Dendritic cell treated with granulocyte-macrophage colony-stimulating factor and Interleukin-4, amounts not matched to agents 40 ng/mL and 50 ng/mL, for 4 days (primary cell): ENCODE data around the gene FNDC3B.
A peak's percentile ranks its signal among the peaks of the same experiment; 100 is the strongest.

Experiments used
- H3K27ac Mint-ChIP-seq: one replicate; pipeline ENCODE4 v1.8.0; 2022; ENCODE audit warnings: mild to moderate bottlenecking, mixed read lengths
- H3K27me3 Mint-ChIP-seq: one replicate; pipeline ENCODE4 v1.8.0; 2022; ENCODE audit warnings: mild to moderate bottlenecking, mixed read lengths
- H3K36me3 Mint-ChIP-seq: one replicate; pipeline ENCODE4 v1.8.0; 2022; ENCODE audit warnings: low read depth, mixed read lengths
- H3K4me1 Mint-ChIP-seq: one replicate; pipeline ENCODE4 v1.8.0; 2022; ENCODE audit warnings: low read depth, mixed read lengths
- H3K4me3 Mint-ChIP-seq: one replicate; pipeline ENCODE4 v1.8.0; 2022; ENCODE audit warnings: mild to moderate bottlenecking, moderate library complexity, mixed read lengths
- H3K9me3 Mint-ChIP-seq: one replicate; pipeline ENCODE4 v1.8.0; 2022; ENCODE audit warnings: mixed read lengths
- intact Hi-C: fragments of 100-400 bp; cut with micrococcal nuclease; formaldehyde crosslinking; loops from one replicate; pipeline ENCODE4 v1.15.0; 2022

Gene FNDC3B

DNA sequence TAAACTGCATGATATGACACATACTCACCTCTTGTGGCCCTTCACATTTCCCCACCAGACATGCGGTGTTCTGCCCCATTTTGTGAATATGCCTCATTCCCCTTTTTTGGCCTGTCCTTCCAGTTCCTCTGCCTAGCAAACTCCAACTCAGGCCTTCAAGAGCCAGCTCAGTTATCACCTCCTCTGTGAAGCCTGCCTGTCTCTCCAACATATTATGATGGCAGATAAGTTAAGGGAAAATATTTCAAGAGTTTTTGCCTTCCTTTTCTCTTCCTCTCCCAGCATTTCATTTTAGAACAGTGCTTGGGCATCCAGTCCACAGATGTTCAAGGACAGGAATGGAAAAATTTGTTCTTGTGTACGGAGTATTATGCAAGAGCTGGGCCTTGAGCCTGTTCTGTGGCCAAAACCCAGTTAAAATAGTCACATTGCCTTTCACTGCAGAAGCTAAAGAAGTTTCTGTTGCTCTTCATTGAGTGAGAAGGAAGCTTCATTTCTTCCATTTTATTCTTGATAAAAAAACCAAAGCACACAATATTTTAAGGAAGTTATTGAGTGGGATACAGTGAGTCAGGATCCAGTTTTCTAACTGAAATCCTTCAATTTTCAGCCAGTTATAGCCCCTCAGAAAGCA lies 216.8 kb downstream of the FNDC3B start:
- peak overlapping the region; percentile 77 for H3K27ac Mint-ChIP-seq

DNA sequence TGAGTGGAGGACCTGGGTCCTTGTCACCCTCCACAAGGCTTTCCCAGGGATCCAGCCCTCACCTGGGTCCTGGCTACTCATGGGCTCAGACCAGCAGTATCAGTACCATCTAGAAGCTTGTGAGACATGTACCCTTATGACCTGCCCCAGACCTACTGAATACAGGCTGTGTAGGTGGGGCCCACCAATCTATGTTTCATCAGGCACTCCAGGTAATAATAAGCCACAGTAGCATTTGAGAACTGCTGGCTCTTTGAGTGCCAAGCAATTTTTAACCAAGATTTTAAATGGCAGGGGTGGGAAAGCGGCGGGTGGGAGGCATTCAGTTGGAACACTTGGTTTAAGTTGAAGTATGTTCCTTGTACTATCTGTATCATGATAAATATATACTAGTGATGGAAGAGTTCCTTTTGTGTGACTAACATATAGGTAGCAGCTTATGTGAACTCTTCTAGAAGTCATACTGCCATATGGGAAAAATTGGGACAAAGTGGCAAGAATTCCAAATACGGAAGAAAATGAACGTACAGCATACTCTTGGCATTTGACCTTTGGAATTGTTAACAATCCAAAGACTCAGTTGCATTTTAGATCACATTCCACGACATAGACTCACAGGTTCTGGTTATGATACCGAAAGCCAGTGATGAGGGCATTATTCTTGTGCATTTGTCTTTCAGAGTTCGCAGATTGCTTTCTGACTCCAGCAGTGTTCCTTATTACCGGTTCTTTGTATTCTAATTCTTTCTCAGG lies 218.4 kb downstream of the FNDC3B start:
- peaks cover 56% of the 10 kb centered on the region for H3K4me1 Mint-ChIP-seq
- no peak overlapping the region for H3K4me3 Mint-ChIP-seq
- H3K27ac Mint-ChIP-seq, result peak overlapping the region; percentile 44
- peaks cover 73% of the 10 kb centered on the region for H3K36me3 Mint-ChIP-seq
- H3K9me3 Mint-ChIP-seq, result no peaks in the 10 kb centered on the region
- no peaks in the 10 kb centered on the region for H3K27me3 Mint-ChIP-seq
- intact Hi-C loops, result no loop called here

More for the DNA sequence above, 216.8 kb downstream of the FNDC3B start:
- Mint-ChIP-seq H3K27me3 (no peaks in the 10 kb centered on the region), H3K4me1 (peaks cover 46% of the 10 kb centered on the region), H3K9me3 (no peaks in the 10 kb centered on the region), H3K4me3 (no peak overlapping the region), H3K36me3 (peaks cover 83% of the 10 kb centered on the region)
- intact Hi-C loops, result no loop called here

DNA sequence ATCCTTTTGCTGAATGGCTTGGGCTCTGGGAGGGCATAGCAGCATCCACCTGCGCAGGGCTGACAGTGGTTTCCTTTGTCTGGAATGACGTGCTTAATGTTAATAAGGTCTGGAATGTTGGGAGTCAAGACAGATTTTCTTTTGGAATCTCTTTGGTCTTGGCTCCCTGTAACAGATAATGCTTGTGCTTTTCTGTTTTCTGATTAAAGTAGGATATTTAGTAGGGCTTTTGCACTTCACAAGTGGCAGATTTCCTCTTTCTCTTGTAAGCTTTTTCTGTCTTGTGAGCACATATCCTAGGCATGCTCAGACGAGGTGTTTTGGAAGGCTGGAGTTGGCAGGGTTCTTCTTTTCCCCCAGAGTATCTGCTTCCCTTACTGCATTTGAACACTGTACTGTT lies 219.2 kb downstream of the FNDC3B start:
- peak overlapping the region; percentile 44 for H3K27ac Mint-ChIP-seq
- H3K9me3 Mint-ChIP-seq, result no peaks in the 10 kb centered on the region
- intact Hi-C loops, result no loop called here
- H3K4me1 Mint-ChIP-seq, result peaks cover 56% of the 10 kb centered on the region
- H3K27me3 Mint-ChIP-seq, result no peaks in the 10 kb centered on the region
- H3K4me3 Mint-ChIP-seq, result no peak overlapping the region
- peaks cover 67% of the 10 kb centered on the region for H3K36me3 Mint-ChIP-seq

DNA sequence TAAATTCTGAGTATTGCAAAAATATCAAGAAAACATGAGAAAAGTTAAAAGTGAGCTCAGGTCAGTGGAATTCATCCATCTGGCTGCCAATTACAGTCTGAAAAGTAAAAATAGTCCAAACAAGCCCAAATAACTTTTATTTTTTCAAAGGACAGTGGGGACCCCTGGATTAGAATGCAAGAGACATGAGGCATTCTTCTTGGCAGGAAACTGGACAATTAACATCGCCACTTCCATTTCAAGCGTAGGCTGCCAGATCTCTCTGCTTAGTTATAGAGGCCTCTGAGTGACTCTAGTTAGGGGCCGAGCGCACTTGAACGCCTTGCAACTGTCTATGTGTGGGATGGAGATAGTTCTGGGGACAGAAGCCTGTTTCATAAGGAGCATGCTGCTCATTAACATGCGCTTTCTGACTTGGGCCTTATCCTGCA lies 219.7 kb downstream of the FNDC3B start:
- peak overlapping the region; percentile 44 for H3K27ac Mint-ChIP-seq

DNA sequence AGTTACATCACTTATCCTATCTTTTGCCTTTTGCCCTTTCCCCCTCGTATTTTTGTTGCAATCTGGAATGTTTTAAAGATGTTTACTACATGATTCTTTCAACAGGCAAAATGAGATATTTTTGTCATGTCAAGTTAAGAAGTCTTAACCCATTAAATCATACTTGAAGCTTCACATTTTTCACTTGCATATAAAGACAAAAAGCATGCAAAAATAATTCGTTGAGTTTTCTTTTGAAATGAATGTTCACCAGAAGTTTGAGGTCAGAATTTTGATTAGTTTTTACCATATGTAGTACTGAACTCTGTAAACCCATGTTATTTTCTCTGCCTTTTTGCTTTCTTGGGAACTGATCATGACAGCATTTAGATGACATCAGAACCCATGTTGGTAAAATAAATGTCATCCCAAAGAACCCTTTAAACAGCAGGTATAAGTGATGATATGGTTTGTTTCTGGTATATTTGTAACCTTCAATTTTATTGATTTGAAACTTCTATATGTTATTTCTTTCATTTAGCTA lies 220.4 kb downstream of the FNDC3B start:
- Mint-ChIP-seq H3K27ac (no peak overlapping the region), H3K36me3 (peaks cover 68% of the 10 kb centered on the region), H3K27me3 (no peaks in the 10 kb centered on the region), H3K4me3 (no peak overlapping the region), H3K4me1 (peaks cover 49% of the 10 kb centered on the region), H3K9me3 (no peaks in the 10 kb centered on the region)
- intact Hi-C loops, result no loop called here

More for the DNA sequence above, 219.7 kb downstream of the FNDC3B start:
- Mint-ChIP-seq H3K9me3 (no peaks in the 10 kb centered on the region), H3K4me3 (no peak overlapping the region), H3K27me3 (no peaks in the 10 kb centered on the region), H3K4me1 (peaks cover 56% of the 10 kb centered on the region), H3K36me3 (peaks cover 68% of the 10 kb centered on the region)
- intact Hi-C loops, result no loop called here

DNA sequence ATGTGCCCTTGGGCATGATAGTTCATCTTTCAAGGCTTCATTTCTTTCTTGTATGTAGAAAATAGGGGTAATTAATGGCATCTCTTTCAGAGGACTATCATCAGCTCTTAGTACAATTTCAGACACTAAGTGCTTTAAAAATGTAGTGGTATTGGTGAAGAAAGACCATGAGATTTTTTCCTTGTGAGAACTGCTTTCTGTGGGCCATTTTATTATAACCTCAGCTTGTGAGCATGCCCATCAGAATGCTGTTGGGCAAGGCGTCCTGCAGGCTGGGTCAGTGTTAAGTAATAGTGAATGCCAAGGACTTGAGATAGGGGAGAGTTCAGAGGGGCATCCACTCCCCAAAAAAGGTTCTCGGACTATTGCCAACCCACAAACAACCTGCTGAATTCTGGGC lies 221.0 kb downstream of the FNDC3B start:
- H3K27me3 Mint-ChIP-seq, result no peaks in the 10 kb centered on the region
- H3K4me3 Mint-ChIP-seq, result no peak overlapping the region
- intact Hi-C loops, result no loop called here
- peaks cover 43% of the 10 kb centered on the region for H3K4me1 Mint-ChIP-seq
- H3K27ac Mint-ChIP-seq, result peak overlapping the region; percentile 39
- H3K36me3 Mint-ChIP-seq, result peaks cover 67% of the 10 kb centered on the region
- H3K9me3 Mint-ChIP-seq, result no peaks in the 10 kb centered on the region

DNA sequence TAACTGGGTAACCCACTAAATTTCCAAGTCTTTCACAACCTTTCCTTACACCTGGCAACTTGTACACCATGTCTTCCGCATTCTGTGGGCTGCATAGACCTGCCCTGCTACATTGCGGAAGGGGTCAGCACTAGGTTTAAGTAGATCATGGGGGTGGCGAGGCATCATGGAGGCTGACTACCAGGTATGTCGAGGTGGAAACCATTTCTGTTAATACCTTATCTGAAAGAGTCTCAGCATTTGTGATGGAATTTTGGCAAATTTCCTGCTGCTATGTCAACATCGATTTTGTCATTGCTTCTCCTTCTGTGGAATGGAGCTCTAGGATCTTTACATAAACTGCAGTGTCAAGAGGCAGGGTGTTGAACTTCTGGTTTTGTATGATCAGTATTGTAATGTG lies 221.7 kb downstream of the FNDC3B start:
- no peaks in the 10 kb centered on the region for H3K9me3 Mint-ChIP-seq
- peak overlapping the region; percentile 39 for H3K27ac Mint-ChIP-seq
- peaks cover 36% of the 10 kb centered on the region for H3K4me1 Mint-ChIP-seq
- no peaks in the 10 kb centered on the region for H3K27me3 Mint-ChIP-seq
- H3K36me3 Mint-ChIP-seq, result peaks cover 67% of the 10 kb centered on the region
- intact Hi-C loops, result no loop called here
- no peak overlapping the region for H3K4me3 Mint-ChIP-seq

DNA sequence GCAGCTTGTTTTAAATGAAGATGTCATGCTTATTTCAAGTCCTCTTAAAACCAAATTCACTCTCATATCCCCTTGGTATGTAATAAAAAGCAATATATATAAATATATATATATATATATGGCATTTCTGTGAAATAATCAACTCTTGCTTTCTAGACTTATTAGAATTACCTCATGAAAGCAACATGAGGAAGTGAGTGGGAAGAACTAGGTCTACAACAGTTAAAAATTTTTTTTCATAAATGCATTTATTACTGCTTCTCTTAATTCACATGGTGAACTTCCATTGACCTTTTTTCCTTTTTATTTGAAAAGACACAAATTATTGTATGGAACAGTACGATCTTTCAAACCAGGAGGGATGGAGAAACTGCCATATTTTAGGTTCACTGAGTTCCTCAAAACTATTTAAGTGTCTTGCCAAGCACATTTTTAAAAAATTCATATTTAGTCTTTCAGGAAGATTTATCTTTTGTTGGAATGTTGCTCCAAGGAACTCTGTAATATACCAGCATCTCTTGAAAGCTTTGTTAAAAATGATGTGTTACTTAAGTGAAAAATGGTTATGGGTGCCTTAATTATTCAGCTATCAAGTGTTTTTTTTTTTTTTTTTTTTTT lies 223.7 kb downstream of the FNDC3B start:
- no peaks in the 10 kb centered on the region for H3K9me3 Mint-ChIP-seq
- intact Hi-C loops, result no loop called here
- no peak overlapping the region for H3K27ac Mint-ChIP-seq
- no peaks in the 10 kb centered on the region for H3K27me3 Mint-ChIP-seq
- peaks cover 28% of the 10 kb centered on the region for H3K4me1 Mint-ChIP-seq
- peaks cover 65% of the 10 kb centered on the region for H3K36me3 Mint-ChIP-seq
- H3K4me3 Mint-ChIP-seq, result no peak overlapping the region

DNA sequence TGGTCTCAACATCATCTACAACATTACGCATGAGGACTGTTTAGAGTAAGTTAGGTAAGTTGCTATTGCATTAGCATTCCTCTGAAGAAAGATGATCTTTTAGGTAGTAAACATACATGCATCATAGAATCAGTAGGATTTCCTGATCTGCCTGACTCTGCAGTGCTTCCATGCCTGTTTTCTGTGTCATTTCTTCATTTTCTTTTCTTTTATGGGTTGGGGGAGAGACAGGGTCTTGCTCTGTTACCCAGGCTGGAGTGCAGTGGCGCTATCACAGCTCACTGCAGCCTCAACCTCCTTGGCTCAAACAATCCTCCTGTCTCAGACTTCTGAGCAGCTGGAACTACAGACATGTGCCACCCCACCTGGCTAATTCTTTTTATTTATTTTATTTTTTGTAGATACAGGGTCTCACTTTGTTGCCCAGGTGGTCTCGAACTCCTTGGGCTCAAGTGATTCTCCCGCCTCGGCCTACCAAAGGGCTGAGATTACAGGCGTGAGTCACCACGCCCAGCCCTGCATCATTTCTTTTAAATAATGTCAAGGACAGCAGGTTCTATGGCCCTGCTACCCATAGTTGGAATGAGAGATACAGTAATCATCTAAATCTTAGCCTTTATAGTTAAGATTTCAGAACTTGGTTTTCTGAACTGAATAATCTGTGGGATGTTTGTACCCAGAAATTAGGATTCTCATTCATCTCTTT lies 224.6 kb downstream of the FNDC3B start:
- Mint-ChIP-seq H3K36me3 (peaks cover 63% of the 10 kb centered on the region), H3K4me1 (peaks cover 20% of the 10 kb centered on the region), H3K9me3 (no peaks in the 10 kb centered on the region), H3K27ac (no peak overlapping the region), H3K4me3 (no peak overlapping the region), H3K27me3 (no peaks in the 10 kb centered on the region)
- intact Hi-C loops, result no loop called here

DNA sequence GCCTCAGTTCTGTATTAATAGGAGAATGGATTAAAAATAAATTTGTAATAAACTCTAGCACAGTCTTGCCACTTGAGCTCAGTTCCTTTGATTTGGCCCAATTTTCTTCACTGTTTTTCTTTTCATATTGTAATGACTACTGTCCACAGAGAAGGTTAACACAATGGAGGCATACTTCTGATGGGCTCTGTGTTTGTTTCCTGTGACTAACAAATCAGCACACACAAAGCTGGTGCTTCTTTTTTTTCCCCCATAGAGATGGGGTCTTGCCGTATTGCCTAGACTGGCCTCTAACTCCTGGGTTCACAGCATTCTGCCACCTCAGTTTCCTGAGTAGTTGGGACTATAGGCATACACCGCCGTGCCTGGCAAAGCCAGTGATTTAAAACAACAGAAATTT lies 226.7 kb downstream of the FNDC3B start:
- no peaks in the 10 kb centered on the region for H3K27me3 Mint-ChIP-seq

DNA sequence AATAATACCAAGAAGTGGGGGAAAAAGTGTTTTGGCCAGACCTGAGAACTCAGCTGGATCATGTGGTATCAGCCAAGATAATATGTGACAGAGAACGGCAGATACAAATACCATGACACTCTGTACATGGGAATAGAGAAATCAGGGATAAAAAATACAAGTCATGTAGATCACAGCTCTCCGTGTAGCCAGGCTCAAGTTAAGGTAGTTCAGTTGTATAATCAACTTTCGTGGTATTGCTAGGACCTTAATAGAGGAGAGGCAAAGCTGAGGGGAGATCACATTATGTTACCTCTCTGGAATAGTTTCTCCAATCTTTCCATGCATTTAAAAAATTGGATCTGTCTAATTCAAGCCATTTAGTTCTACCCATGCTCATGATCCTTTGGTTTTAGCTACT lies 229.0 kb downstream of the FNDC3B start:
- H3K4me3 Mint-ChIP-seq, result no peak overlapping the region

More for the DNA sequence above, 226.7 kb downstream of the FNDC3B start:
- Mint-ChIP-seq H3K9me3 (no peaks in the 10 kb centered on the region), H3K36me3 (peaks cover 73% of the 10 kb centered on the region), H3K4me3 (no peak overlapping the region), H3K27ac (no peak overlapping the region), H3K4me1 (peaks cover 19% of the 10 kb centered on the region)
- intact Hi-C loops, result no loop called here

DNA sequence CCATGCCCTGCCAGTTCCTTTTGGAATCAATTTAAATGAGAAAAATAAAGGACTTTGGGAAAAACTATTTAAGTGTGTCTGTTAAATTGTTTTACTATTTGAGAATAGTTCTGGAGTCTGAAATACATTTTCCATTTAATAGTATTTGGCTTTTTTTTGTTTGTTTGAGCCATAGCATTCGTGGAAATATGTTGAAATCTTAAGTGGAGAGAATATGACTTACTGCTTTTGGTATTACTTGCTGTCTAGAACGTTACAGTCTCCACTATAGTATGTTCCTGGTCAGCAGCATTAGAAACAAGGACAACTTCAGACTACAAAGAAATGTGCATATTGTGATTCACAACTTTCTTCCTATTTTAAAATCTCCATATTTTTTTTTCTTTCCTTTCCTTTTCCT lies 229.5 kb downstream of the FNDC3B start:
- H3K4me3 Mint-ChIP-seq, result no peak overlapping the region
- no peaks in the 10 kb centered on the region for H3K27me3 Mint-ChIP-seq
- H3K4me1 Mint-ChIP-seq, result peaks cover 21% of the 10 kb centered on the region
- H3K27ac Mint-ChIP-seq, result no peak overlapping the region
- peaks cover 76% of the 10 kb centered on the region for H3K36me3 Mint-ChIP-seq
- intact Hi-C loops, result no loop called here
- H3K9me3 Mint-ChIP-seq, result no peaks in the 10 kb centered on the region

More for the DNA sequence above, 229.0 kb downstream of the FNDC3B start:
- H3K27ac Mint-ChIP-seq, result no peak overlapping the region
- H3K9me3 Mint-ChIP-seq, result no peaks in the 10 kb centered on the region
- H3K36me3 Mint-ChIP-seq, result peaks cover 76% of the 10 kb centered on the region
- intact Hi-C loops, result no loop called here
- peaks cover 21% of the 10 kb centered on the region for H3K4me1 Mint-ChIP-seq
- no peaks in the 10 kb centered on the region for H3K27me3 Mint-ChIP-seq

DNA sequence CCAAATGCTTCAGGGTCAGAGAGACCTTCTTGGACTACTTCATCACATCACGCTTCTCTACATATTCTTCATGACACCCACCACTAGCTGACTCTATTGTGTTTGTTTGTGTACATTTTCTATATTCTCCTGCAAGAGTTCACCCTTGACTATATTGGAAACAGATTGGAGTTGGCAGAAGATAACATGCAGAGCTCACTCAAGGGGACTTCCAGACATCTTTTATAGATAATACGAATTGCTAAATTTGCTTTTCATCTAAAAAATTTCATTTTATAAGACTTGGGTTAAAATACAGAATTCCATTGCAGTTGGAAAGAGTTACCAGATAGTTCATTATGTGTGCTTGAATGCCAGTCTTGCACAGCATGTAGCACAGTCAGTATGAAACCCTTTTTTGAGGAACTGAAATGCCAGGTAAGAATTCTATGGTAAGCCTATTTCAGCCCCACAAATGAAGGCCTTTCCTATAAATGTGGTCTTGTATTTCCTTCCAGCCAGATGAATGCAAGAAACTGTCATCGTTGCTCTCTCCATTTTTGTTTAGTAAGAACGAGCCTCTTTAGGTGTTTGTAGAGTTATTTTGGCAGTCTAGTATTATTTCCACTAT lies 231.3 kb downstream of the FNDC3B start:
- no peaks in the 10 kb centered on the region for H3K9me3 Mint-ChIP-seq
- no peaks in the 10 kb centered on the region for H3K27me3 Mint-ChIP-seq
- H3K4me1 Mint-ChIP-seq, result peaks cover 21% of the 10 kb centered on the region
- no peak overlapping the region for H3K4me3 Mint-ChIP-seq
- intact Hi-C loops, result loop anchor here (5.0 kb wide), 1 partner anchor 103 kb away; no protein-coding TSS in a partner anchor
- peak overlapping the region; percentile 47 for H3K27ac Mint-ChIP-seq
- H3K36me3 Mint-ChIP-seq, result peaks cover 72% of the 10 kb centered on the region
